NCI-H446 (cell line): ENCODE results near the gene BRINP3.

Experiments
- DNase-seq, 2 experiments: peaks; one replicate each; lab custom pipeline; 2025; lab: John Stamatoyannopoulos, UW

The BRINP3 gene

DNA sequence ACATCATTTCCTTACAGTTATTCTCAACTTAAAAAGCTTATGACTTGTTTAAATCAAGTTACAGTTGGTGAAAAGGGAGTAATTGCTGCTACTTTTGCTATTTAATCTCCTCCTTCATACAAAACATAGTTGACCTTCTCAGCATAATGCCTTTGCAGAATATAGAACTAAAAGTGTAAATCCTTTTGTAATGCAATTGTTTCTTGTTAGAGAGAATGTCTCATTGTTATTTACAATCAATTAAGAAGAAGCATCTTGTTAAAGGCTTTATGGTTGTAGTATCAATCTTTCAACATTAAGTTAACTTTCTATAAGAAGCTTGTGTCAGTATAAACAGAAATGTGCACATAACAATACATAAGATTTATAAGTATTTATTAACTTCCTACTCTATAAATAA lies 360.7 kb downstream of the BRINP3 start:
- DNase-seq: no peak

DNA sequence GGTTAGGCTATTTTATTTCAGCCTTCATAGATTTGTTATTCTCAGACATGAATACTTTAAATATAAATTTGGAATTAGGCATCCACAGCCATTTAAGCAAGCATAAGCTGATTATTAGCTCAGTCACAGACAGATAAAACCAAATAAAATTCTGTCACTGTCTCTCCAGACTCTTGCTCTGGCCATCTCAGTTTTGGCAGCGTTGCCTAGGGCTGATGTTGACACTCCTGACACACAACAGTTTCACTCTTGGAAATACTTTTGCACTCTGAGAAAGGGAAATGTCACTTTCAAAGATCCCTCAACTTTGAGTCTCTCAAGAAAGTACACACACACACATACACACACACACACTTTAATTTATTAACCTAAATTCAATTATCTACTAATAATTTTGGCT lies 372.7 kb downstream of the BRINP3 start:
- no peak for DNase-seq

DNA sequence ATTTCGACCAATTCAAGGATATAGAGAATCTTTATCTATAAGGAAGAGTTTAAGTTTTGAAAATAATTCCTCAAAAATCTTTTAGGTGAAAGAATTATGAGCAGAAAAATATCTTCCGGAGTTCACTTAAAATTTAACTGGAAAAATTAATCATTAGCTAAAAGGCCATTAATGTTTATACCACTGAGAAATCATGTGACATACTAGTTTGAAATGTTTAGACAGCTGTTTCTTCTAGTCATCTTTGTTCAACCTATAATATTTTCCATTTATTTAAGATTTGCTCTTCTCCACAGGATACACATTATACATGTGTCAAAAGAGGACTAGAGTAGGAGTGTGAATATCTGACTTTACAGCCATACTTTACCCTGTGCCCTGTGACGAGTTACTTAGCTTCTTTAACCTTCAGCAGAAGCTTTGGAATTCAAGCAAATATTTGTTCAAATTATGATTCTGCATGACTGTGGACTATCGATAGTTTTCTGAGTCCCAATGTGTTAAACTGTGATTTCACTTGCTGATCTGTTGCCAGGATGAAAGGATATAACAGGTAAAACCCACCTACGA lies 374.8 kb downstream of the BRINP3 start:
- DNase-seq: no peak

DNA sequence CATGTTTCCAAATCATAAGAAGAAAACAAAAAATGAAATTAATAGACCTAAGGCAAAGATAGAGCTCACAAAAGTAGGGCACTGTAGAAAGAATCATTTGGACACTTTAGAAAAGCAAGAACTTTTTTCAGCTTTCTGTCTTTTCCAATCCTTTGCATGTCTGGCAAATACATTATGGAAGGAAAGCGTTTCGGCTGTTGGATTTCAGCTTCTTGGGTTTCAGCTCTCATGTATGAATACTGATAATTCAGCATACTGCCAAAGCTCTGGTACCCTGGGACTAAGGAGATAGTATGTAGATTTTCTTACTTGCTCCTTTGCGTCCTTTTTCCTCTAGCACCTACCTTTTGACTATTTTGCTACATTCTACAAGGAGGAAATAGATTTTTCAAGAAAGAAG lies 375.9 kb downstream of the BRINP3 start:
- DNase-seq: no peak

DNA sequence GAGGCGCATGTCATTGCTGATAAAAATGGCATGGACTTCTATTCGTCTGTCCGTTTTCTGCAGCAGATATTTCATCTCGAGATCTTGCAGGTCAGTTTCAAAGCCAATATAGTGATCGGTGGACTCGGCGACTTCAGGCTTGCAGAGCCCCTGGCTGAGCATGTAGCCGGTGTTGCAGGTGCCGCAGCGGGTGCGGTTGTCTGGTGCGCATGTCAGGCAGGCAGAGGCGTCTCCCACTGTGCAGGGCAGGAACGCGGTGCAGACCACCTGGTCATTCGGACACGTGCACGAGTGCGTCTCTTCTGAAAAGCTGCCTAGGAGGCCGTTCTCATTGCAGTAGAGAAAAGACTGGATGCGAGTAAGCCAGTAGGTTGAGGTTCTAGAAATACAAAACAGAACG lies 378.9 kb downstream of the BRINP3 start:
- DNase-seq: no peak

DNA sequence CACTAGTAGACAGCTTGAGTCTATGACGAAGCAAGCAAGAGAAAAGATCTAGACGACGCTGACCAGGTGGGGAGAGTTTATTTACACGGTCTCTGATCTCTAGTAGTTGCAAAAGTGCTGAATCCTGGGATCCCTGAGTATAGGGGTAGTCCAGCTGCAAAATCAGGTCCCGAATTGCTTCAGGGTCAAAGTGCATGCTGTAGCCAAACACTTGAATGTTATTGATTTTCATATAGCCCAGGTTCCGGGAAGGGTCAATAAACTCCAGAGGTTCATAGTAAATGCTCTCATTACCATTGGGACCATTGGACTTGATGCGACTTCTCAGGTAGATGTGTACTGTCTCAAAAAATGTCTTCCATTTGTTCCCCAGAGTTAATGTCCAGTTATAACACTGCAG lies 379.6 kb downstream of the BRINP3 start:
- no peak for DNase-seq

DNA sequence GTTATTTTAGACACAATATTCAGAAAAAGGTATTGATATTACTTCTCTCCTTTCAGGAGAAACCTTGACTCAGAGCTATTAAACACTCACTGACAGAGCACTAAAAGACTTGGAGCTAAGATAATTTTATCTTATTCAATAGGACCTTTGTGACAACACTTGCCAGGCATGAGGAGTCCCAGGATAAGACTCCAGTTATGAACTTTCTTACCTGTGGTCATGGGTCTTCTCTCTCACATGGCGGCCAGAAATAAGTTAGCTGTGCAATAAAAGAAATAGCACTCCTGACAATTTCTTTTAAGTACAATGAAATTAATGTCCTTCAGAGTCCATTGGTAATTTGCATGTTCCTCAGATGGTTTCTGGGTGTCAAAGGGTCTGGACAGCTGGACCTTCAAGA lies 382.1 kb downstream of the BRINP3 start:
- DNase-seq: no peak

DNA sequence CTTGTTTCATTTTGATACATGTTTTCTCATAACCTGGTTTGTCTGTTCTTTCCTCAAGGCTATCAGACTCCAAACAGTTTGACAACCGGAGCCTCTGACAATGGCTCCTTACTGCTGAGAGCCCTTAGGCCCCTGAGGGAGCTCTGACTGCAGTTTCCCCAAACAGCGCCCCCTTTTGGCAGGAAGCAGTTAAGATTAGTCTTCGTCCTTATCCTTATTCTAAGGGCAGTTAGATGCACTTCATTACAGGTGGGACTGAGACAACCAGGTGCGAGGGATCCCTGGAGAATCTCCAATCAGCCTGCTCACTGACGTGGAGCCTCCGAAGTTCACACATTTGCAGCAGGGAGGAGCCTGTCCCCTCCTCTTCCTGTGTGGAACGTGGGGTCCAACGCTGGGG lies 393.1 kb downstream of the BRINP3 start:
- no peak for DNase-seq

DNA sequence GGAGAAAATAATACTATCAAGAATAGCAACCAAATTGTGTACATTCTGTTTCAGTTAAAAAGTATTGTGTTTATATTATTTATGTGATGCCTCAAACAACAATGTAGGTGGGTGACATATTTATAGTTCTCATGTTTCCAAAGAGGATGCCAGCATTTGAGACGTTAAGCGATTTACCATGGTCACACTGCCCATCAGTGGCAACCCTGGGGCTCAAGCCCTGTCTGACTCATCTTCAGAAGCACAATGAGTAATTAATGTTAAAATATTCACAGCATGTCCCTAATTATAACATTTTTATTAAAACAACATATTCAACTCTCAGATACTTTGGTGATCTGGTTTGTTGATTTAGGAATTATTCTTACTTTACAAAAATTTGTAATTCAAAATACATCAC lies 409.4 kb downstream of the BRINP3 start:
- DNase-seq: no peak

DNA sequence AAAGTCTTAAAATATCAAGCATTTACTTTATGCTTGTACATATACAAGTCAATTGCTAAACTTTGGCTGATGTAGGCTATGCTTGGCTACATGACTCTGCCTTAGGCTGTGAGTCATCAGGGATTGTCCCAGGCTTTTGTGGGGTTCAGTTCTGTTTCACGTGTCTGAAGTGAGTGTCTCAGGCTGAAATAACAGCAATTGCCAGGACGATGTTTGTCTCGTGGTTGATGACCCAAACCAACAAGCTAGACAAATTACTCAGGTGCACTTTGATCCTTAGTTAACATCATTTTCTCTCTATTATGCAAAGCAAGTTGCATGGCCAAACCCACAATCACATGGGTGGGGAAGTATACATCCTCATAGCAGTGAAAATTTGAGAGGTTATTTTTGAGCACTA lies 410.1 kb downstream of the BRINP3 start:
- DNase-seq: no peak

DNA sequence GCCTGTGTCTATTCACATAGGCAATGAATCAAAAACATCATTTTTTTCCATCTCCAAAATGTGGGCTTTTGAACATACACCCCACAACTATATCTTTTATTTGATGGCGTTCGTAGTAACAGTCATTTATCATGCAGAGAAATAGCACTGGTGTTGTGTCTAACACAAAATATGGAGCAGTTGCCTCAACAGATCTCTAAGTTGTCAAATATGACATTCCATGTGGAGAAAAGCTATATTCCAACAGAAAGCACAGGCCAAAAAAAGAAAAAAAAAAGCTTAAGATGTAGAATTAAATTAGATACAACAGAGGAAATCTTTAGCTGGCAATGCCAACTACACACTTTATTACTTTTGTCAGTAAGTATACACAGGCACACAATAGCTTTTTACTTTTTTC lies 411.7 kb downstream of the BRINP3 start:
- no peak for DNase-seq

DNA sequence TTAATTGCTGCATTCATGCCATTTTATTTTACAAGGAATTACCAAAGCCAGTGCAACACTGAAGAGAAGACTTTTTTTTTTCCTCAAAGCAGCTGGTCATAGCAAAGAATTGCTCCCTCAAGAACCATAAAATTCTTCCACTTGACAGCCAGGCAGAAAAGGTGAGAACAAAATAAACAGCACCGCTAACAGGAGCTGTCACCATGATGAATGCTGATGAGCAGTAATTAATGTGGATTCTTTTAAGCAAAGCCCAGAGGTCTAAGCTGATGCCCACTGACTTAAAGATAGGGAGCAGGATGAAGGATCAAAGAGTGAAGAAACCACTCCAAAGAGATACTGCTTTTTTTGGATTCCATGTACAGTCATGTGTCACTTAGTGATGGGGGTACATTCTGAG lies 428.4 kb downstream of the BRINP3 start:
- no peak for DNase-seq
